Measurements from ENCODE around the gene C16orf78. TPM values are rescaled to one million over a fixed set of nuclear protein-coding genes. Genes with fewer than 3 reads are reported as not detected.

The C16orf78 gene
- total and polyA plus RNA-seq, 2 of the 8 experiments (the other 6 are each of a cell fraction or from before 2014, with no cell fraction given): not detected

GRCh38 chr16:49439050-49439449 is 65.4 kb downstream of the C16orf78 start (continued):
- TF ChIP-seq RNF2 (IDR thresholded peaks at IDR 0.05; ENCODE audit: borderline replicate concordance, low read depth, low read length, missing control alignments, poor library complexity, severe bottlenecking) (no peak), FOSL1 (IDR thresholded peaks at IDR 0.05; ENCODE audit: insufficient read depth, low read depth, low read length) (no peak), SIX5 (IDR thresholded peaks at IDR 0.05; ENCODE audit: low read depth, low read length) (no peak)
